Activated naive CD8-positive, alpha-beta T cell treated with anti-CD3 and anti-CD28 coated beads for 36 hours (primary cell): Measurements from ENCODE around the gene SLC9A2. TPM values are rescaled to one million over a fixed set of nuclear protein-coding genes. Genes with fewer than 3 reads are reported as not detected.

Experiments
- DNase-seq: peaks from one replicate; pipeline ENCODE4 v3.0.0; 2021
- H3K27ac Mint-ChIP-seq: one replicate; pipeline ENCODE4 v1.8.0; 2022; ENCODE audit warnings: mild to moderate bottlenecking, moderate library complexity, mixed read lengths
- H3K27me3 Mint-ChIP-seq: one replicate; pipeline ENCODE4 v1.8.0; 2022; ENCODE audit warnings: mild to moderate bottlenecking, mixed read lengths
- H3K36me3 Mint-ChIP-seq: one replicate; pipeline ENCODE4 v1.8.0; 2021; ENCODE audit warnings: mild to moderate bottlenecking, mixed read lengths
- H3K4me1 Mint-ChIP-seq: one replicate; pipeline ENCODE4 v1.8.0; 2021; ENCODE audit warnings: mixed read lengths
- H3K4me3 Mint-ChIP-seq: one replicate; pipeline ENCODE4 v1.8.0; 2022; ENCODE audit warnings: mild to moderate bottlenecking, moderate library complexity, mixed read lengths
- H3K9me3 Mint-ChIP-seq: one replicate; pipeline ENCODE4 v1.8.0; 2022; ENCODE audit warnings: mixed read lengths
- total RNA-seq, 2 experiments: library from RNA; stranded (reverse); gene quantifications; one replicate each; pipeline ENCODE4 v1.2.3, GENCODE V29; 2021

SLC9A2 gene
- total RNA-seq, 2 experiments from 2014 or later: 0.04 TPM; not detected in 1

- Mint-ChIP-seq H3K4me3 (no peak overlapping the region), H3K9me3 (no peaks in the 10 kb centered on the region), H3K4me1 (no peaks in the 10 kb centered on the region), H3K27ac (no peak overlapping the region), H3K27me3 (no peaks in the 10 kb centered on the region), H3K36me3 (peaks cover 32% of the 10 kb centered on the region)
- DNase-seq: no peak
Observed at GRCh38 chr2:102718387-102719316, 99.3 kb downstream of the SLC9A2 start.

- Mint-ChIP-seq H3K4me1 (no peaks in the 10 kb centered on the region), H3K27ac (no peak overlapping the region), H3K4me3 (no peak overlapping the region), H3K27me3 (no peaks in the 10 kb centered on the region), H3K9me3 (no peaks in the 10 kb centered on the region), H3K36me3 (peaks cover 41% of the 10 kb centered on the region)
- no peak for DNase-seq
Observed at GRCh38 chr2:102724016-102724490, 104.7 kb downstream of the SLC9A2 start.

- Mint-ChIP-seq H3K27ac (no peak overlapping the region), H3K27me3 (no peaks in the 10 kb centered on the region), H3K36me3 (peaks cover 38% of the 10 kb centered on the region), H3K4me3 (no peak overlapping the region), H3K9me3 (no peaks in the 10 kb centered on the region), H3K4me1 (no peaks in the 10 kb centered on the region)
- no peak for DNase-seq
Observed at GRCh38 chr2:102724553-102724952, 105.2 kb downstream of the SLC9A2 start.

- Mint-ChIP-seq H3K36me3 (peaks cover 37% of the 10 kb centered on the region), H3K4me1 (no peaks in the 10 kb centered on the region), H3K9me3 (no peaks in the 10 kb centered on the region), H3K27me3 (no peaks in the 10 kb centered on the region), H3K4me3 (no peak overlapping the region), H3K27ac (no peak overlapping the region)
- DNase-seq: no peak
Observed at GRCh38 chr2:102726128-102727087, 107.1 kb downstream of the SLC9A2 start.

- Mint-ChIP-seq H3K27me3 (no peaks in the 10 kb centered on the region), H3K27ac (peak overlapping the region; percentile 85), H3K36me3 (peaks cover 5% of the 10 kb centered on the region), H3K9me3 (no peaks in the 10 kb centered on the region), H3K4me1 (peaks cover 36% of the 10 kb centered on the region), H3K4me3 (peak overlapping the region; percentile 96)
- no peak for DNase-seq
Observed at GRCh38 chr2:102735416-102736109, 116.2 kb downstream of the SLC9A2 start.

- peaks cover under 1% of the 10 kb centered on the region for H3K36me3 Mint-ChIP-seq
- peak overlapping the region; percentile 85 for H3K27ac Mint-ChIP-seq
- H3K9me3 Mint-ChIP-seq: no peaks in the 10 kb centered on the region
- peaks cover 36% of the 10 kb centered on the region for H3K4me1 Mint-ChIP-seq
- H3K4me3 Mint-ChIP-seq: peak overlapping the region; percentile 96
- no peak for DNase-seq
- H3K27me3 Mint-ChIP-seq: no peaks in the 10 kb centered on the region
Observed at GRCh38 chr2:102736110-102736409, 116.7 kb downstream of the SLC9A2 start.

- Mint-ChIP-seq H3K36me3 (no peaks in the 10 kb centered on the region), H3K27me3 (no peaks in the 10 kb centered on the region)
Observed at GRCh38 chr2:102736410-102737409, 117.4 kb downstream of the SLC9A2 start.

GRCh38 chr2:102737431-102737830 lies 118.1 kb downstream of the SLC9A2 start:
- Mint-ChIP-seq H3K4me3 (peak overlapping the region; percentile 96), H3K27ac (peak overlapping the region; percentile 85), H3K27me3 (no peaks in the 10 kb centered on the region), H3K9me3 (no peaks in the 10 kb centered on the region), H3K36me3 (no peaks in the 10 kb centered on the region), H3K4me1 (peaks cover 36% of the 10 kb centered on the region)
- DNase-seq: no peak

More at GRCh38 chr2:102736410-102737409, 117.4 kb downstream of the SLC9A2 start:
- Mint-ChIP-seq H3K4me3 (peak overlapping the region; percentile 96), H3K4me1 (peaks cover 36% of the 10 kb centered on the region), H3K9me3 (no peaks in the 10 kb centered on the region), H3K27ac (peak overlapping the region; percentile 85)
- DNase-seq: peak; percentile 90

- peaks cover 2% of the 10 kb centered on the region for H3K4me1 Mint-ChIP-seq
- DNase-seq: no peak
- no peak overlapping the region for H3K27ac Mint-ChIP-seq
- H3K27me3 Mint-ChIP-seq: no peaks in the 10 kb centered on the region
- H3K9me3 Mint-ChIP-seq: peaks cover 6% of the 10 kb centered on the region
- peaks cover 6% of the 10 kb centered on the region for H3K36me3 Mint-ChIP-seq
- H3K4me3 Mint-ChIP-seq: no peak overlapping the region
Observed at GRCh38 chr2:102743259-102743658, 123.9 kb downstream of the SLC9A2 start.

GRCh38 chr2:102748107-102748506 lies 128.8 kb downstream of the SLC9A2 start:
- Mint-ChIP-seq H3K27ac (no peak overlapping the region), H3K4me3 (no peak overlapping the region), H3K27me3 (no peaks in the 10 kb centered on the region), H3K36me3 (peaks cover 6% of the 10 kb centered on the region), H3K9me3 (peaks cover 6% of the 10 kb centered on the region), H3K4me1 (peaks cover 3% of the 10 kb centered on the region)
- DNase-seq: no peak

GRCh38 chr2:102749938-102750337 lies 130.6 kb downstream of the SLC9A2 start:
- Mint-ChIP-seq H3K36me3 (peaks cover 1% of the 10 kb centered on the region), H3K9me3 (peaks cover 2% of the 10 kb centered on the region), H3K4me3 (no peak overlapping the region), H3K27me3 (no peaks in the 10 kb centered on the region), H3K27ac (no peak overlapping the region), H3K4me1 (peaks cover 3% of the 10 kb centered on the region)
- DNase-seq: no peak

- DNase-seq: no peak
- H3K9me3 Mint-ChIP-seq: no peaks in the 10 kb centered on the region
- H3K4me3 Mint-ChIP-seq: no peak overlapping the region
- no peaks in the 10 kb centered on the region for H3K36me3 Mint-ChIP-seq
- peaks cover 3% of the 10 kb centered on the region for H3K4me1 Mint-ChIP-seq
- H3K27me3 Mint-ChIP-seq: no peaks in the 10 kb centered on the region
- no peak overlapping the region for H3K27ac Mint-ChIP-seq
Observed at GRCh38 chr2:102753563-102754159, 134.3 kb downstream of the SLC9A2 start.

GRCh38 chr2:102754456-102755145 lies 135.2 kb downstream of the SLC9A2 start:
- no peak for DNase-seq
- Mint-ChIP-seq H3K36me3 (no peaks in the 10 kb centered on the region), H3K27me3 (no peaks in the 10 kb centered on the region), H3K27ac (no peak overlapping the region), H3K4me3 (no peak overlapping the region), H3K4me1 (peaks cover 3% of the 10 kb centered on the region), H3K9me3 (no peaks in the 10 kb centered on the region)
